GM12878 (cell line): ENCODE measurements around the gene EPB41. TPM values are rescaled to one million over a fixed set of nuclear protein-coding genes. Genes with fewer than 3 reads are reported as not detected.

Source experiments
- ATAC-seq: fragments of 200-7000 bp; cut with Tn5 transposase; 3 replicates; pipeline ENCODE4 v1.9.1; 2020; ENCODE audit warnings: mild to moderate bottlenecking, moderate library complexity
- BruUV-seq: library from RNA; stranded (reverse); fragments of 400-500 nt; replicated peaks from 2 replicates; lab custom pipeline; 2021; lab: Mats Ljungman, UMichigan
- CTCF ChIA-PET: fragments of 300-600 bp; sonication (Branson Sonifier 250); formaldehyde crosslinking; extraction: SDS; loops from one replicate; lab custom pipeline; 2021; ENCODE audit warnings: inconsistent platforms; lab: Yijun Ruan, JAX
- POLR2A ChIA-PET: fragments of 350-600 bp; formaldehyde crosslinking; extraction: SDS; loops from one replicate; lab custom pipeline; 2021; ENCODE audit warnings: inconsistent platforms; lab: Charles Lee
- RAD21 ChIA-PET: fragments of 300-600 bp; sonication (Branson Sonifier 250); formaldehyde crosslinking; loops from one replicate; lab custom pipeline; 2023; ENCODE audit warnings: antibody characterized with exemption; ENCODE audit not compliant: unreplicated experiment; lab: Charles Lee
- SMC1A ChIA-PET: fragments of 300-600 bp; sonication (Branson Sonifier 250); formaldehyde crosslinking; loops from one replicate; lab custom pipeline; 2023; ENCODE audit not compliant: unreplicated experiment, uncharacterized antibody; lab: Charles Lee
- DNase-seq: peaks from one replicate; pipeline ENCODE4 v3.0.0-alpha.2; 2011; ENCODE audit warnings: low read depth, low spot score
- FAIRE-seq: peaks from 3 replicates; lab custom pipeline; 2011; peaks lifted over from hg19 to GRCh38; lab: Jason Lieb, UNC
- H2AFZ ChIP-seq: 2 replicates; pipeline ENCODE4 v1.6.0; 2011; ENCODE audit warnings: low read depth, low read length, control low read depth; ENCODE audit not compliant: control insufficient read depth
- H3K27ac ChIP-seq: 2 replicates; pipeline ENCODE4 v1.5.1; 2011; ENCODE audit warnings: control low read depth; ENCODE audit not compliant: control insufficient read depth, insufficient read depth
- H3K27me3 ChIP-seq, 2 experiments: replicated peaks in 1 of 2; 2 replicates each; pipeline versions ENCODE4 v1.6.0 to v1.6.1; 2011; ENCODE audit warnings: low read length in 1 of 2; ENCODE audit not compliant: control insufficient read depth in 2 of 2, insufficient read depth in 2 of 2
- H3K36me3 ChIP-seq, 2 experiments: 2 replicates each; pipeline ENCODE4 v1.5.1; 2011; ENCODE audit warnings: low read length in 1 of 2; ENCODE audit not compliant: control insufficient read depth in 2 of 2, insufficient read depth in 2 of 2
- H3K4me1 ChIP-seq: 2 replicates; pipeline ENCODE4 v1.6.1; 2011; ENCODE audit warnings: mild to moderate bottlenecking, low read length, moderate library complexity, mixed read lengths; ENCODE audit not compliant: control insufficient read depth, insufficient read depth
- H3K4me2 ChIP-seq: 2 replicates; pipeline ENCODE4 v1.6.0; 2011; ENCODE audit warnings: control low read depth; ENCODE audit not compliant: control insufficient read depth, insufficient read depth
- H3K4me3 ChIP-seq: fragments of 200-600 bp; sonication (generic); 2 replicates; pipeline ENCODE4 v1.5.1; 2016
- H3K79me2 ChIP-seq: 2 replicates; pipeline ENCODE4 v1.6.0; 2011; ENCODE audit warnings: low read length; ENCODE audit not compliant: control insufficient read depth, insufficient read depth
- H3K9ac ChIP-seq: 2 replicates; pipeline ENCODE4 v1.8.0; 2011; ENCODE audit warnings: low read length, control low read depth, mixed read lengths; ENCODE audit not compliant: control insufficient read depth, insufficient read depth
- H3K9me3 ChIP-seq: replicated peaks from 3 replicates; pipeline ENCODE4 v1.5.1; 2011; ENCODE audit warnings: mild to moderate bottlenecking, low read length; ENCODE audit not compliant: control insufficient read depth, insufficient read depth
- H4K20me1 ChIP-seq: 2 replicates; pipeline ENCODE4 v1.6.0; 2011; ENCODE audit not compliant: control insufficient read depth, insufficient read depth
- BRCA1 ChIP-seq: IDR thresholded peaks from 2 replicates; pipeline ENCODE4 v1.6.1; 2011; ENCODE audit warnings: low read depth, low read length, improper control_type of control experiment
- CTCF ChIP-seq, 3 experiments: IDR thresholded peaks in 2 of 3; conservative IDR thresholded peaks in 1 of 3; 2 replicates each; pipeline ENCODE4 v1.5.1; 2011; ENCODE audit warnings: low read depth in 3 of 3, low read length in 3 of 3, mild to moderate bottlenecking in 3 of 3, control low read depth in 2 of 3, moderate library complexity in 2 of 3, inconsistent platforms in 1 of 3, mixed read lengths in 1 of 3; ENCODE audit not compliant: control insufficient read depth in 2 of 3, insufficient read depth in 1 of 3; ENCODE audit errors: extremely low read depth in 1 of 3
- EGR1 ChIP-seq, 2 experiments: IDR thresholded peaks; 1 replicate in 1 of 2; 2 replicates in 1 of 2; pipeline ENCODE4 v1.6.1; 2011 to 2012; ENCODE audit warnings: low read depth in 2 of 2, low read length in 2 of 2, borderline replicate concordance in 1 of 2, mild to moderate bottlenecking in 1 of 2, moderate library complexity in 1 of 2
- FOXK2 ChIP-seq: fragments of 450-650 bp; IDR thresholded peaks from 2 replicates; pipeline ENCODE4 v1.6.1; 2017; ENCODE audit warnings: mild to moderate bottlenecking, moderate library complexity
- IKZF1 ChIP-seq: fragments of 450-650 bp; conservative IDR thresholded peaks from 2 replicates; pipeline ENCODE4 v1.6.1; 2017; ENCODE audit warnings: antibody characterized with exemption, mild to moderate bottlenecking
- MEF2B ChIP-seq: fragments of 450-650 bp; IDR thresholded peaks from 2 replicates; pipeline ENCODE4 v1.6.1; 2018; ENCODE audit warnings: mild to moderate bottlenecking, moderate library complexity; ENCODE audit not compliant: partially characterized antibody, poor library complexity, severe bottlenecking
- POLR2A ChIP-seq: IDR thresholded peaks from 2 replicates; pipeline ENCODE4 v1.6.1; 2011; ENCODE audit warnings: low read depth, mild to moderate bottlenecking, low read length
- SMC3 ChIP-seq: IDR thresholded peaks from 2 replicates; pipeline ENCODE4 v1.6.1; 2011; ENCODE audit warnings: low read length, improper control_type of control experiment, borderline replicate concordance
- STAT3 ChIP-seq: IDR thresholded peaks from 2 replicates; pipeline ENCODE4 v1.6.1; 2011; ENCODE audit warnings: low read depth, low read length, improper control_type of control experiment
- SUZ12 ChIP-seq: fragments of 200-600 bp; sonication (generic); IDR thresholded peaks from one replicate; pipeline ENCODE4 v1.6.1; 2018; ENCODE audit warnings: antibody characterized with exemption, mild to moderate bottlenecking; ENCODE audit not compliant: unreplicated experiment
- YY1 ChIP-seq: IDR thresholded peaks from 2 replicates; pipeline ENCODE4 v1.6.1; 2011; ENCODE audit warnings: low read depth, mild to moderate bottlenecking, low read length
- ZNF274 ChIP-seq: IDR thresholded peaks from one replicate; pipeline ENCODE4 v1.8.0; 2011; ENCODE audit not compliant: insufficient read length, insufficient read depth
- ZSCAN29 ChIP-seq: fragments of 450-650 bp; IDR thresholded peaks from 2 replicates; pipeline ENCODE4 v1.6.1; 2017; ENCODE audit warnings: mild to moderate bottlenecking, moderate library complexity
- WGBS: methylation state at CpG from one replicate; pipeline ENCODE4 v1.1.6; 2016; ENCODE audit warnings: low lambda C conversion rate; ENCODE audit not compliant: insufficient replicate concordance, insufficient coverage; ENCODE audit errors: missing lambda C conversion rate; 5-methylcytosine and 5-hydroxymethylcytosine counted together
- in situ Hi-C: fragments of 300-500 bp; cut with MboI; formaldehyde crosslinking; loops from 9 replicates; pipeline ENCODE4 v1.14.3; 2018; ENCODE audit warnings: mixed read lengths
- intact Hi-C: fragments of 100-400 bp; cut with micrococcal nuclease; formaldehyde crosslinking; loops from one replicate; pipeline ENCODE4 v1.14.2; 2022; ENCODE audit not compliant: unreplicated experiment
- polyA plus RNA-seq, 11 experiments: library from polyadenylated mRNA; depleted of rRNA in 4 of 11; unstranded in 6 of 11; stranded (reverse) in 5 of 11; fragments of >200 nt; fragmentation: Nextera tagmentation in 4 of 11; fragmentation: Illumina TruSeq in 1 of 11; extraction: Ambion mirVana in 4 of 11; extraction: Trizol in 1 of 11; gene quantifications; 1 replicate in 1 of 11; 2 replicates in 10 of 11; pipeline versions ENCODE4 v1.2.1 to v1.2.3, GENCODE V29; 2011 to 2016; ENCODE audit warnings: inconsistent platforms in 2 of 11, missing spikeins in 2 of 11, low read depth in 1 of 11
- total RNA-seq, 4 experiments: library from RNA; depleted of rRNA in 3 of 4; stranded (reverse); fragments of >200 nt in 3 of 4; fragmentation: Illumina TruSeq in 1 of 4; extraction: Trizol in 1 of 4; gene quantifications; 2 replicates each; pipeline versions ENCODE4 v1.2.1 to v1.2.3, GENCODE V29; 2013 to 2021

The EPB41 gene
- total and polyA plus RNA-seq, 10 of the 15 experiments (the other 5 are each of a cell fraction or from before 2014, with no cell fraction given) = 1.1 to 77.6 (median 58.8) TPM

DNA sequence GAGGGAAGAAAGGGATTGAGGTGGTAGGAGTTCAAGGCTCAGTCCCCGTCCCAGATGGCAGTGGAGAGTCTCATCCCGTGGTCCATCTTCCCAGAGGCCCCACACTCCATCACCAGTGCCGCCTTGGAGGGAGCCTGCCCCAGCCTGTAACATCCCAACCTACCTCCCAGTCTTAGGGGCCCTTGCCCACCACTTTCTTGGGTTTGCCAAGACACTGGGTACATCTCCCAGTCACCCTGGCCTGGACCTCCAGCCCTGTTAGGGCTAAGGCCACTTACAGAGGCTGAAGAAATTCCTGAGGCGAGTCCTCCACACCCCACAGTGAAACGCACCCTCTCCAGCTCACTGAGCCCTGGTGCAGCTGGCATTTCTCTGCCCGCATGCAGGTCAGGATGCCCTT, 206.0 kb downstream of the EPB41 start:
- no peak for DNase-seq
- BruUV-seq = no TSS peak
- 77% methylated on average over 6 of the region's 6 CpGs for WGBS
- no peak for ATAC-seq
- Histone ChIP-seq H3K79me2 (no peaks in the 10 kb centered on the region), H3K9ac (no peak overlapping the region), H3K36me3 (peaks cover 3 to 5% of the 10 kb centered on the region in 2 experiments; a peak in 3 of 4 replicates), H3K4me1 (no peaks in the 10 kb centered on the region), H3K27me3 (peaks cover 4 to 16% of the 10 kb centered on the region in 2 experiments; a peak in 3 of 4 replicates), H2AFZ (no peak overlapping the region), H3K9me3 (no peaks in the 10 kb centered on the region), H4K20me1 (no peaks in the 10 kb centered on the region; the same call in 1 of the 2 replicates), H3K4me3 (no peak overlapping the region), H3K27ac (no peak overlapping the region), H3K4me2 (no peak overlapping the region)
- intact Hi-C loops = loop anchor here (5.0 kb wide), 1 partner anchor 82 kb away; no protein-coding TSS in a partner anchor
- RAD21 ChIA-PET = no interaction called here
- POLR2A ChIA-PET = no interaction called here
- TF ChIP-seq BRCA1 = no peak
- FAIRE-seq = no peak
- CTCF ChIA-PET = interaction anchor here (0.7 to 1.1 kb wide), 3 partner anchors 88 to 246 kb away, joined by 3 to 6 read pairs (median 3); no protein-coding TSS in a partner anchor
- SMC1A ChIA-PET = no interaction called here
- in situ Hi-C loops = no loop called here

- in situ Hi-C loops = no loop called here
- WGBS = 49% methylated on average over 42 of the region's 42 CpGs
- CTCF ChIA-PET = interaction anchor here (0.7 kb wide), 1 partner anchor 88 kb away, joined by 3 read pairs; no protein-coding TSS in a partner anchor
- TF ChIP-seq ZSCAN29 = no peak
- no peak for TF ChIP-seq EGR1 (IDR thresholded peaks at IDR 0.05; ENCODE audit: borderline replicate concordance in 1 of 2, low read depth in 2 of 2, low read length in 2 of 2)
- peak; percentile 69 for TF ChIP-seq SUZ12
- 0 out of 2 replicates have a peak, but pooled peaks have one; percentile 27 for TF ChIP-seq SMC3
- no peak for TF ChIP-seq ZNF274
- no peak for TF ChIP-seq MEF2B
- 0 out of 2 replicates have a peak, but pooled peaks have one; percentile 37 for TF ChIP-seq IKZF1
- no peak for TF ChIP-seq STAT3
- 0 out of 2 replicates have a peak, but pooled peaks have one; percentile 32 for TF ChIP-seq YY1
- TF ChIP-seq FOXK2 = no peak
- TF ChIP-seq CTCF (IDR thresholded peaks at IDR 0.05 in 2 of 3, conservative IDR thresholded peaks at IDR 0.05 in 1 of 3; ENCODE audit: control insufficient read depth in 2 of 3, extremely low read depth in 1 of 3, insufficient read depth in 1 of 3, low read depth in 3 of 3, low read length in 3 of 3) = peak; percentile 43 to 65 (median 61); a peak in 5 of 6 replicates
- TF ChIP-seq POLR2A = no peak
Measured at GRCh38 chr1:29120947-29121485, 206.6 kb downstream of the EPB41 start.

More at GRCh38 chr1:29120947-29121485, 206.6 kb downstream of the EPB41 start:
- no peaks in the 10 kb centered on the region for H3K4me1 ChIP-seq
- H3K36me3 ChIP-seq = peaks cover 3% of the 10 kb centered on the region in 2 experiments; a peak in 3 of 4 replicates
- no peak overlapping the region for H3K4me3 ChIP-seq
- H3K27ac ChIP-seq = no peak overlapping the region
- no peak overlapping the region for H2AFZ ChIP-seq
- peak; percentile 44 for FAIRE-seq
- ATAC-seq = peak; percentile 73
- H4K20me1 ChIP-seq = no peaks in the 10 kb centered on the region; the same call in 1 of the 2 replicates
- no peaks in the 10 kb centered on the region for H3K9me3 ChIP-seq
- ChIA-PET RAD21 (no interaction called here), SMC1A (no interaction called here), POLR2A (no interaction called here)
- BruUV-seq = no TSS peak
- H3K9ac ChIP-seq = no peak overlapping the region
- no peaks in the 10 kb centered on the region for H3K79me2 ChIP-seq
- H3K27me3 ChIP-seq = peaks cover 6 to 16% of the 10 kb centered on the region in 2 experiments; a peak in 3 of 4 replicates
- peak overlapping the region; percentile 25; the same call in 1 of the 2 replicates for H3K4me2 ChIP-seq
- no peak for DNase-seq
- intact Hi-C loops = loop anchor here (1.0 to 5.0 kb wide), 2 partner anchors 81 to 239 kb away; no protein-coding TSS in a partner anchor
